H9 (cell line): ENCODE data around the gene ETV2. TPM values are rescaled to one million over a fixed set of nuclear protein-coding genes. Genes with fewer than 3 reads are reported as not detected.

Experiments
- DNase-seq: peaks from one replicate; pipeline ENCODE4 v3.0.0-alpha.2; 2017
- H2AFZ ChIP-seq: one replicate; pipeline ENCODE4 v1.6.1; 2013; ENCODE audit warnings: mild to moderate bottlenecking, low read length, control low read depth, moderate library complexity
- H2AK5ac ChIP-seq: 2 replicates; pipeline ENCODE4 v1.6.1; 2013; ENCODE audit warnings: low read length, control low read depth, mixed read lengths; ENCODE audit not compliant: insufficient read length
- H2BK120ac ChIP-seq: one replicate; pipeline ENCODE4 v1.6.1; 2013; ENCODE audit warnings: low read depth, mild to moderate bottlenecking, low read length, control low read depth, inconsistent platforms; ENCODE audit not compliant: poor library complexity, severe bottlenecking
- H2BK12ac ChIP-seq: 2 replicates; pipeline ENCODE4 v1.6.1; 2013; ENCODE audit warnings: low read length, control low read depth, mixed read lengths, low read depth; ENCODE audit not compliant: insufficient read length
- H2BK15ac ChIP-seq: 2 replicates; pipeline ENCODE4 v1.6.1; 2013; ENCODE audit warnings: low read depth, low read length, control low read depth
- H2BK20ac ChIP-seq: one replicate; pipeline ENCODE4 v1.6.1; 2013; ENCODE audit warnings: low read depth, mild to moderate bottlenecking, low read length, control low read depth, inconsistent platforms; ENCODE audit not compliant: poor library complexity, severe bottlenecking
- H2BK5ac ChIP-seq: 2 replicates; pipeline ENCODE4 v1.6.1; 2013; ENCODE audit warnings: low read length, control low read depth, mixed read lengths; ENCODE audit not compliant: insufficient read length
- H3K14ac ChIP-seq: 2 replicates; pipeline ENCODE4 v1.6.1; 2013; ENCODE audit warnings: low read length, control low read depth; ENCODE audit not compliant: insufficient read depth
- H3K18ac ChIP-seq: 2 replicates; pipeline ENCODE4 v1.6.1; 2013; ENCODE audit warnings: low read depth, mild to moderate bottlenecking, mixed read lengths, low read length, control low read depth; ENCODE audit not compliant: insufficient read length
- H3K23ac ChIP-seq: 2 replicates; pipeline ENCODE4 v1.6.1; 2013; ENCODE audit warnings: low read length, control low read depth, mixed read lengths, low read depth; ENCODE audit not compliant: insufficient read length
- H3K23me2 ChIP-seq: 2 replicates; pipeline ENCODE4 v1.6.1; 2013; ENCODE audit warnings: low read depth, mild to moderate bottlenecking, mixed read lengths, low read length, control low read depth; ENCODE audit not compliant: insufficient read length, poor library complexity, severe bottlenecking
- H3K27ac ChIP-seq: 2 replicates; pipeline ENCODE4 v1.5.1; 2013; ENCODE audit warnings: low read length, control low read depth, mixed read lengths, low read depth; ENCODE audit not compliant: insufficient read length
- H3K27me3 ChIP-seq: 2 replicates; pipeline ENCODE4 v1.6.1; 2013; ENCODE audit warnings: low read length, control low read depth, inconsistent platforms; ENCODE audit not compliant: insufficient read depth
- H3K4ac ChIP-seq: 2 replicates; pipeline ENCODE4 v1.6.1; 2013; ENCODE audit warnings: low read depth, mild to moderate bottlenecking, control low read depth, inconsistent platforms, low read length, moderate library complexity
- H3K4me1 ChIP-seq: 2 replicates; pipeline ENCODE4 v1.6.1; 2013; ENCODE audit warnings: low read length, control low read depth, inconsistent platforms; ENCODE audit not compliant: insufficient read depth
- H3K4me2 ChIP-seq: 2 replicates; pipeline ENCODE4 v1.6.1; 2013; ENCODE audit warnings: low read length, control low read depth, mixed read lengths; ENCODE audit not compliant: insufficient read length, insufficient read depth
- H3K56ac ChIP-seq: 2 replicates; pipeline ENCODE4 v1.6.1; 2013; ENCODE audit warnings: low read depth, mild to moderate bottlenecking, mixed read lengths, low read length, control low read depth; ENCODE audit not compliant: insufficient read length
- H3K79me1 ChIP-seq: 2 replicates; pipeline ENCODE4 v1.6.1; 2013; ENCODE audit warnings: low read depth, mild to moderate bottlenecking, moderate library complexity, low read length, control low read depth, inconsistent platforms; ENCODE audit not compliant: insufficient read depth, poor library complexity, severe bottlenecking
- H3K79me2 ChIP-seq: 2 replicates; pipeline ENCODE4 v1.6.1; 2013; ENCODE audit warnings: low read length, control low read depth, inconsistent platforms; ENCODE audit not compliant: insufficient read depth
- H3K9ac ChIP-seq: 2 replicates; pipeline ENCODE4 v1.6.1; 2013; ENCODE audit warnings: low read length, control low read depth, mixed read lengths; ENCODE audit not compliant: insufficient read length; ENCODE audit errors: extremely low read depth
- H3K9me3 ChIP-seq: one replicate; pipeline ENCODE4 v1.6.1; 2013; ENCODE audit warnings: low read depth, low read length, inconsistent platforms; ENCODE audit not compliant: control insufficient read depth
- H3T11ph ChIP-seq: one replicate; pipeline ENCODE4 v1.6.1; 2013; ENCODE audit warnings: mild to moderate bottlenecking, low read length, control low read depth, inconsistent platforms
- H4K20me1 ChIP-seq: one replicate; pipeline ENCODE4 v1.6.1; 2013; ENCODE audit not compliant: control insufficient read depth, insufficient read length, insufficient read depth
- H4K5ac ChIP-seq: 2 replicates; pipeline ENCODE4 v1.6.1; 2013; ENCODE audit warnings: low read depth, mild to moderate bottlenecking, mixed read lengths, low read length, control low read depth; ENCODE audit not compliant: insufficient read length
- H4K8ac ChIP-seq: replicated peaks from 2 replicates; pipeline ENCODE4 v1.6.1; 2013; ENCODE audit warnings: low read length, control low read depth, mixed read lengths, low read depth; ENCODE audit not compliant: insufficient read length
- H4K91ac ChIP-seq: 2 replicates; pipeline ENCODE4 v1.6.1; 2013; ENCODE audit warnings: low read depth, mild to moderate bottlenecking, moderate library complexity, mixed read lengths, low read length, control low read depth; ENCODE audit not compliant: insufficient read length
- H3K27ac Mint-ChIP-seq, 3 experiments: 2 replicates in 2 of 3; 3 replicates in 1 of 3; pipeline ENCODE4 v1.8.0; 2020 to 2021; ENCODE audit warnings: mixed read lengths in 3 of 3, mild to moderate bottlenecking in 1 of 3, moderate library complexity in 1 of 3
- H3K27me3 Mint-ChIP-seq: 2 replicates; pipeline ENCODE4 v1.8.0; 2021; ENCODE audit warnings: low read depth, mild to moderate bottlenecking, moderate library complexity, mixed read lengths
- H3K36me3 Mint-ChIP-seq, 3 experiments: 2 replicates in 2 of 3; 3 replicates in 1 of 3; pipeline ENCODE4 v1.8.0; 2020 to 2021; ENCODE audit warnings: low read depth in 3 of 3, mixed read lengths in 3 of 3; ENCODE audit not compliant: insufficient read depth in 1 of 3
- H3K4me1 Mint-ChIP-seq, 2 experiments: 2 replicates each; pipeline ENCODE4 v1.8.0; 2020; ENCODE audit warnings: mixed read lengths in 2 of 2
- H3K4me3 Mint-ChIP-seq, 2 experiments: 2 replicates in 1 of 2; 3 replicates in 1 of 2; pipeline ENCODE4 v1.8.0; 2020 to 2021; ENCODE audit warnings: mild to moderate bottlenecking in 2 of 2, mixed read lengths in 2 of 2, moderate library complexity in 1 of 2
- H3K9me3 Mint-ChIP-seq, 2 experiments: 2 replicates in 1 of 2; 3 replicates in 1 of 2; pipeline ENCODE4 v1.8.0; 2020; ENCODE audit warnings: mild to moderate bottlenecking in 2 of 2, mixed read lengths in 2 of 2, moderate library complexity in 1 of 2
- WGBS: extraction: QIAGEN DNeasy Blood & Tissue Kit; methylation state at CpG from one replicate; pipeline ENCODE4 v1.1.7; 2013; ENCODE audit warnings: missing lambda C conversion rate, low lambda C conversion rate, mixed read lengths; ENCODE audit not compliant: insufficient read length; ENCODE audit errors: extremely low coverage; 5-methylcytosine and 5-hydroxymethylcytosine counted together
- total RNA-seq: library from RNA; stranded (reverse); gene quantifications from 2 replicates; pipeline ENCODE4 v1.2.1, GENCODE V29; 2021
- TF ChIP-seq, protein P1 (sequence below): fragments of 200-600 bp; sonication (generic); conservative IDR thresholded peaks from 3 replicates; pipeline ENCODE4 v1.8.0; 2021; ENCODE audit warnings: antibody characterized with exemption, mild to moderate bottlenecking

The ETV2 gene
- total RNA-seq, 1 experiment from 2014 or later, result 1.9 TPM

DNA sequence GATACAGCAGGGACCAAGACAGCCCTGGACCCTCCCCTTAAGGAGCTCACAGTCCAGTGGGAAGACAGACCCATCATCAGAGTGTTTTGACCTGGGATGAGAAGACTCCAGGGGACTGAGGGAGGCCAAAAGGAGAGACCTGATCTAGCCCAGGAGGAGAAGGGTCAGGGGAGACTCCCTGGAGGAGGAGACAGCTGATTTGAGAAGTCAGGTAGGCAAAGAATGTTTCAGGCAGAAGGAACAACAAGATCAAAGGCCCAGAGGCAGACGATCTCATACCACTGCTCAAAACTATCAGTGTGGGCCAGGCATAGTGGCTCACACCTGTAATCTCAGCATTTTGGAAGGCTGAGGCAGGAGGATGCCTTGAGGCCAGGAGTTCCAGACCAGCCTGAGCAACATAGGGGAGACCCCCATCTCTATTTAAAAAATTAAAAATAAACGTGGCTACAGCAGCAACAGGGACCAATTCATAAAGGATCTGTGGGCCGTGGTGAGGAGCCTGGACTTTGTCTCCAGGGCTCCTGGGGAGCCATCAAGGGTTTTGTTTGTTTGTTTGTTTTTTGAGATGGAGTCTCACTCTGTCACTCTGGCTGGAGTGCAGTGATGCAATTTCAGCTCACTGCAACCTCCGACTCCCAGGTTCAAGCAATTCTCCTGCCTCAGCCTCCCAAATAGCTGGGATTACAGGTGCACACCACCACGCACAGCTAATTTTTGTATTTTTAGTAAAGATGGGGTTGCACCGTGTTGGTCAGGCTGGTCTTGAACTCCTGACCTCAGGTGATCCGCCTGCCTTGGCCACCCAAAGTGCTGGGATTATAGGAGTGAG lies 4.4 kb downstream of the ETV2 start:
- Histone ChIP-seq H2BK12ac (no peak overlapping the region), H3K79me1 (no peaks in the 10 kb centered on the region), H3K4me1 (peaks cover 7% of the 10 kb centered on the region; the same call in 1 of the 2 replicates), H2AK5ac (no peak overlapping the region), H4K8ac (no peak overlapping the region), H2BK120ac (no peak overlapping the region), H3K27me3 (no peaks in the 10 kb centered on the region; the same call in 1 of the 2 replicates), H3K14ac (no peak overlapping the region), H3T11ph (no peak overlapping the region), H3K18ac (no peak overlapping the region), H2BK20ac (no peak overlapping the region), H3K79me2 (peaks cover 4% of the 10 kb centered on the region; the same call in 1 of the 2 replicates), H2AFZ (no peak overlapping the region), H3K23me2 (peaks cover 22% of the 10 kb centered on the region), H3K27ac (no peak overlapping the region), H4K5ac (no peak overlapping the region), H2BK5ac (no peak overlapping the region), H3K56ac (no peak overlapping the region), H3K4me2 (peak overlapping the region; percentile 82), H3K4ac (no peak overlapping the region), H3K9ac (no peak overlapping the region), H4K91ac (no peak overlapping the region), H4K20me1 (no peaks in the 10 kb centered on the region), H3K23ac (no peak overlapping the region), H2BK15ac (no peak overlapping the region; the same call in 1 of the 2 replicates), H3K9me3 (no peaks in the 10 kb centered on the region)
- Mint-ChIP-seq H3K9me3 (no peaks in the 10 kb centered on the region; a peak in 2 of 5 replicates), H3K4me1 (peaks cover 29 to 38% of the 10 kb centered on the region in 2 experiments), H3K27ac (no peak overlapping the region), H3K36me3 (peaks cover 1 to 7% (median 2%) of the 10 kb centered on the region in 3 experiments), H3K4me3 (peak overlapping the region in 1 of 2 experiments; percentile 91; a peak in 2 of 5 replicates), H3K27me3 (peaks cover 24% of the 10 kb centered on the region)
- no peak for DNase-seq
- WGBS, result no CpG with 5 or more reads among the region's 7 CpGs
- TF ChIP-seq, protein P1, sequence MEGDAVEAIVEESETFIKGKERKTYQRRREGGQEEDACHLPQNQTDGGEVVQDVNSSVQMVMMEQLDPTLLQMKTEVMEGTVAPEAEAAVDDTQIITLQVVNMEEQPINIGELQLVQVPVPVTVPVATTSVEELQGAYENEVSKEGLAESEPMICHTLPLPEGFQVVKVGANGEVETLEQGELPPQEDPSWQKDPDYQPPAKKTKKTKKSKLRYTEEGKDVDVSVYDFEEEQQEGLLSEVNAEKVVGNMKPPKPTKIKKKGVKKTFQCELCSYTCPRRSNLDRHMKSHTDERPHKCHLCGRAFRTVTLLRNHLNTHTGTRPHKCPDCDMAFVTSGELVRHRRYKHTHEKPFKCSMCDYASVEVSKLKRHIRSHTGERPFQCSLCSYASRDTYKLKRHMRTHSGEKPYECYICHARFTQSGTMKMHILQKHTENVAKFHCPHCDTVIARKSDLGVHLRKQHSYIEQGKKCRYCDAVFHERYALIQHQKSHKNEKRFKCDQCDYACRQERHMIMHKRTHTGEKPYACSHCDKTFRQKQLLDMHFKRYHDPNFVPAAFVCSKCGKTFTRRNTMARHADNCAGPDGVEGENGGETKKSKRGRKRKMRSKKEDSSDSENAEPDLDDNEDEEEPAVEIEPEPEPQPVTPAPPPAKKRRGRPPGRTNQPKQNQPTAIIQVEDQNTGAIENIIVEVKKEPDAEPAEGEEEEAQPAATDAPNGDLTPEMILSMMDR, result no peak
